AG09309 (cell line): ENCODE data around the gene TRAPPC5.

ENCODE experiments used
- DNase-seq: peaks from one replicate; pipeline ENCODE4 v3.0.0-alpha.2; 2010; ENCODE audit warnings: low read depth
- H3K4me3 ChIP-seq: 2 replicates; pipeline ENCODE4 v1.5.1; 2011; ENCODE audit warnings: mild to moderate bottlenecking, low read depth, low read length, moderate library complexity; ENCODE audit not compliant: control insufficient read depth
- CTCF ChIP-seq: IDR thresholded peaks from 2 replicates; pipeline ENCODE4 v1.5.1; 2011; ENCODE audit warnings: mild to moderate bottlenecking, low read depth, low read length, inconsistent platforms; ENCODE audit not compliant: insufficient read depth, control insufficient read depth; ENCODE audit errors: missing control alignments

Gene TRAPPC5

DNA sequence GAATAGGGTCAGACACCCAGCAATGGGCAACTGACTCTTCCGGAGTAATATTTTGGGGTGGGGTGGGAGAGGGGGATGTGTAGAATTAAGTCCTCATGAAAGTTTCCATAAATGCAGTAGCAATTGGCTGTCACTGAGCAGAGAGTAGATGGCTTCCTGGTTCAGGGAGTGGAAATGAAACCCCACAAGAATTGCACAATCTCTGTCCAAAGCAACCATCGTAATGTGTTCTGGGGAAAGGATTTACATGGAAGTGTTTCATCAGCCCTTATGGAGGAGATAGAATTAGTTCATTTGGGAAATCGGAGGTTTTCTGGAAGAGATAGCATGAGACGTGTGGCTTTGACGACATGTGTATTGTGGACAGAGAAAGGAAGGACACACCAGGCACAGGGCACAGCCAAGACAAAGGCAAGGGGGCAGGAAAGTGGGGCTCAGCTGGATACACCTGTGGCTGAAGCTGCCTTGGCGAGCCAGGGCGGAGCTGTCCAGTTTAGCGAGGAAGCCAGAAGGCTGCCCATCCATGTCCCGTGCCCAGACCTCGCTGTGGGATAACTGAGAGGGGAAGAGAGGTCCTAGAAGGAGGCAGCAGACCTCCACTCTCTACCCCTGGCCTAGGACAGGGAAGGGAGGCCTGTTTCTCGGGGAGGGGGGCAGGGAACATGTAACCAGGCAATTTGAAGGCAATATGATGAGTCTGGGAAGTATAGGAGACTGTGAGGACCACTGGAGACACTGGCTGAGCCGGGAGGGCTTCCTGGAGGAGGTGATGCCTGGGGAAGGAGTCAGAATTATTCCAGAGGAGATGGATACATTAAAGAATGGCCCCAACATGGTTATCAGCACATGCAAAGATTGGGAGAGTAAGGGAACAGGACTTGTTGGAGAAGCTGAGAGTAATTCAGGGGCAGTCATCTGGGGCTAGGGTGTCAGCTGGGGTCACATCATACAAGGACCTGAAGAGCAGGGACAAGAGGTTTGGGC, 53.9 kb downstream of the TRAPPC5 start:
- TF ChIP-seq CTCF, result no peak
- DNase-seq, result peak; percentile 1
- H3K4me3 ChIP-seq, result no peak overlapping the region

DNA sequence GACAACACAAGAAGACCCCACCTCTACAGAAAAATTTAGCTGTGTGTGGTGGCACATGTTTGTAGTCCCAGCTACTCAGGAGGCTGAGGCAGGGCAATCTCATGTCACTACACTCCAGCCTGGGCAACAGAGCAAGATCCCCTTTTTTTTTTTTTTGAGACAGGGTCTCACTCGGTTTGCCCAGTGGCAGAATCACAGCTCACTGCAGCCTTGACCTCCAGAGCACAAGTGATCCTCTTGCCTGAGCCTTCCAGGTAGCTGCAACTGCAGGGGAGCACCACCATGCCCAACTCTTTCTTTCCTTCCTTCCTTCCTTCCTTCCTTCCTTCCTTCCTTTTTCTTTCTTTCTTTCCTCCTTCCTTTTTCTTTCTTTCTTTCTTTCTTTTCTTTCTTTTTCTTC, 55.5 kb downstream of the TRAPPC5 start:
- DNase-seq, result no peak
- H3K4me3 ChIP-seq, result no peak overlapping the region
- TF ChIP-seq CTCF, result no peak

GRCh38 chr19:7737215-7737614, 56.6 kb downstream of the TRAPPC5 start:
- no peak for DNase-seq
- no peak for TF ChIP-seq CTCF
- H3K4me3 ChIP-seq, result no peak overlapping the region
